ENCODE results near the gene SFXN5.

Gene SFXN5

DNA sequence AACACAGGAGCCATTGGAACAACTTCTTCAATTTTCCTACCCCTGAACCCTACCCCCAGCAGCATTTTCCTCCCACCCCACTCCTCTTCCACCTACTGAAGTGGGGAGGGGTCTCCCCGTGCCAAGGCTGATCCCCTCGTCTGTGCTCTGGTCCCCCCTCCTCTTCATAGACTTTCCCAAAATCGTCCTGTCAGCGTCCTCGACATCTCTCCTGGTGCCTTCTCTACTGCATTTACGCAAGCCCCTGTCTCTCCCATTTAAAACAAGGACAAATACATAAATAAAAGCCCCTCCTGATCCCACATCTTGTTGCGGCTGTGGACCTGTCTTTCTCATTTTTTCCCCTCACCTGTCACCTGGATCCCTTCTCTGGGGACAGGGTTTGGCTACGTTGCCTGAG, 112.0 kb downstream of the SFXN5 start:
- no peak for TF ChIP-seq CTCF (IDR thresholded peaks at IDR 0.05; ENCODE audit: low read length, missing control alignments)
- H3K4me3 ChIP-seq (replicated peaks; ENCODE audit: low read depth, low read length): no peak overlapping the region
- no peak for DNase-seq (ENCODE audit: low read depth)

DNA sequence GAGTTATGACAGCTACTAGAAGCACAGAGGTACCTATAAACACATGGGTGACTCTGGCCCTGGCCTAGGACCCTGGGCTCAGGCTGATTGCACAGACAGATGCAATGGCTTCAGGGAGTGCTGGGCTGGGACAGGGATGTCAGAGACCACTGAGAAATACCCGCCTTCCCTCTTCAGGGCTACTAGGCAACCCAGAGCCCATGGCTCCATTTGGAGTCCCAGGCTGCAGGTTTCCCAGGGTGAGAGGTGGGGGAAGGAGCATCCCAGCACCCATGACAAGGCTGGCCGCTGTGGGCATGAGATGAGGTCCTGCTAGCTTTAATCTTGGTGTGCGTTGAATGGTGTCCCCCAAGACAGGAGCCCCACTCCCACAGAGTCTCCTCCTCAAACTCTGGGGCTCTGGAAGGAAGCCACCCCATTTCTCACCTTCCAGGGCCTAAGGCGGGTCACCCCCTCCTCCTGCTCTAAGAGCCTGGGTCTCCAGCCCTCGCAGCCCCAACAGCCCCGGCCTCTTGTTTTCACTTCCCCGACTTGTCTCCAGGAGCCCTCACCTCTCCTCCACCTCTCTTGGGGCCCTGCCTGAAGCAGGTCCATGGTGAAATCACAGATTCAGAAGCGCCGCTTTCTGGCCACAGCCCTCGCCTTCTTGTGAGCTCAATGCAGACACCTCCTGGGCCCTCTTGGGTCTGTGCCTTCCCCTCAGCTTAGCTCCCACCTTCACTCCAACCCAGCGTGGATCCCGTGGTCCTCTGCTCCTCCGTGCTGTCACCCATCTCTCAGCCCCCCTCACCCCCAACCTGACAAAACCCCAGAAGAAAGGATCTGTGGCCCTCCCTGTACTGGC, 112.7 kb downstream of the SFXN5 start:
- TF ChIP-seq CTCF (IDR thresholded peaks at IDR 0.05; ENCODE audit: low read length, missing control alignments): no peak
- DNase-seq (ENCODE audit: low read depth): no peak

GRCh38 chr2:72956936-72957335, 114.6 kb downstream of the SFXN5 start:
- TF ChIP-seq CTCF (IDR thresholded peaks at IDR 0.05; ENCODE audit: low read length, missing control alignments): no peak

More for the DNA sequence above, 112.7 kb downstream of the SFXN5 start:
- no peak overlapping the region for H3K4me3 ChIP-seq (replicated peaks; ENCODE audit: low read depth, low read length)

GRCh38 chr2:72956050-72956395, 115.5 kb downstream of the SFXN5 start:
- no peak for TF ChIP-seq CTCF (IDR thresholded peaks at IDR 0.05; ENCODE audit: low read length, missing control alignments)
- no peak for DNase-seq (ENCODE audit: low read depth)
- H3K4me3 ChIP-seq (replicated peaks; ENCODE audit: low read depth, low read length): no peak overlapping the region

More at GRCh38 chr2:72956936-72957335, 114.6 kb downstream of the SFXN5 start:
- no peak overlapping the region for H3K4me3 ChIP-seq (replicated peaks; ENCODE audit: low read depth, low read length)
- no peak for DNase-seq (ENCODE audit: low read depth)

GRCh38 chr2:72955228-72956049, 116.1 kb downstream of the SFXN5 start:
- H3K4me3 ChIP-seq (replicated peaks; ENCODE audit: low read depth, low read length): no peak overlapping the region
- DNase-seq (ENCODE audit: low read depth): no peak
- no peak for TF ChIP-seq CTCF (IDR thresholded peaks at IDR 0.05; ENCODE audit: low read length, missing control alignments)

DNA sequence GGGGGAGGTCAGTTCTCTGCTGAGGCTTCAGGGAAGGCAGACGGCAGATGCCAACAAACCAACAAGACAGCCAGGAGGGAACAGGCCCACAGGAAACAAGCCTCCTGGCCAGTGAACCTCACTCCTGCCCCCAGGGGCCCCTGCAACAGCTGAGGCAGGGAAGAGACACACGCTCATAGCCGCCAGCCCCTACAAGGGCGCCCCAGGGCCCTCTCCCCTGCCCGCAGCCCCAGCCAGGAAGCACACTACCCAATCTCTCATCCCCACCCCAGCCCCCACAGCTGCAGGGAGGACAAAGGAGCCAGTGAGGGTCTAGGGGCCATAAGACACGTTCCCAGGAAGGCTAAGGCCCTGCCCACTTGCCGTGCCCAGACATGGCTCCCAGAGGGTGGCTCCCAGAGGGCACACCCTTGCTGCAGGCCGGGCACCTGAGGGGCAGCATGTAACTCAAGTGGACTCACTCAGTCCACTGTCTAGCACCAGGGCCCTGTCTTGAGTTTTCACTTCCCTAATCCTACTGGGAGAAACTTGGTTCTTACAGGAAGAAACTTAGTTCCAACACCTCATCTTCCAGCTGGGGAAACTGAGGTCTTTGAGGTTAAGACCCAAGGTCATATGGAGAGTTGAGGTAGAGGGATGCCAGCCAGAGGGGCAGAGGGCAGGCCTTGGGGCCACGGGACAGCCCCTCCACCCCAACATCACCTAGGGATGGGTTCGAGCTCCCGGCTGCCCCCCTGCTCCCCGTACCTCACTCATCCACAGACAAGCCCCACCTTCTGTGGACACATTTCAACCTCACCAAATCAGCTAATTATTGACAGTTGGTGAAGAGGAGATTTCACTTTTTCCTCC, 116.9 kb downstream of the SFXN5 start:
- TF ChIP-seq CTCF (IDR thresholded peaks at IDR 0.05; ENCODE audit: low read length, missing control alignments): no peak
- no peak overlapping the region for H3K4me3 ChIP-seq (replicated peaks; ENCODE audit: low read depth, low read length)
- no peak for DNase-seq (ENCODE audit: low read depth)
